Measurements from ENCODE around the gene SLC25A27.

DNA sequence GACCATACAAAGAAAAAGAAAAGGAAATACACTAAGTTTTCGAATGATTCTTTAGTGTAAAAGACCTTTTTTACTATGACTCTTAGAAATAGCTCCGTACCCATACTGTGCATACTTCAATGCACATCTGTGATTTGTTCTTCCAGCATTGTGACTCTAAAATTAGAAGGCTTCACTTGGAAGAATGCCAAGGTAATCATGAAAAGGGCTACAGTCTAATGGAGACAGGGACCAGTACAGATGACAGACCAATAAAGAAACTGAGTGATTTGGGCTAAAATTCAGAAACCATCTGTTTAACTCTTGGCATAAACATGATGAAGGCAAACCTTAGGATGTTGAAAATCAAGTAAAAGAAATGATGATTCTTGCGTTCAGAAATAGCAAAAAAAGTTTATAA is 46.4 kb upstream of the SLC25A27 start:
- TF ChIP-seq CTCF (IDR thresholded peaks at IDR 0.05; ENCODE audit: low read depth, low read length) (no peak), EZH2phosphoT487 (IDR thresholded peaks at IDR 0.05; ENCODE audit: low read depth) (no peak)
